Left kidney (tissue), 2 donors: ENCODE measurements around the gene MAD1L1. TPM values are rescaled to one million over a fixed set of nuclear protein-coding genes. Genes with fewer than 3 reads are reported as not detected.

Experiments used
- DNase-seq: peaks from one replicate; pipeline ENCODE4 v3.0.0-alpha.2; 2013
- polyA plus RNA-seq: library from polyadenylated mRNA; unstranded; fragments of 120-200 nt; gene quantifications from one replicate; pipeline ENCODE4 v1.2.1, GENCODE V29; 2013; ENCODE audit not compliant: insufficient read length

Gene MAD1L1
- polyA plus RNA-seq, 1 donor = 21.8 TPM

GRCh38 chr7:1787241-1787640 is 445.5 kb downstream of the MAD1L1 start:
- no peak for DNase-seq

GRCh38 chr7:1785839-1786238 is 446.9 kb downstream of the MAD1L1 start:
- DNase-seq = no peak

GRCh38 chr7:1781369-1781768 is 451.4 kb downstream of the MAD1L1 start:
- no peak for DNase-seq

DNA sequence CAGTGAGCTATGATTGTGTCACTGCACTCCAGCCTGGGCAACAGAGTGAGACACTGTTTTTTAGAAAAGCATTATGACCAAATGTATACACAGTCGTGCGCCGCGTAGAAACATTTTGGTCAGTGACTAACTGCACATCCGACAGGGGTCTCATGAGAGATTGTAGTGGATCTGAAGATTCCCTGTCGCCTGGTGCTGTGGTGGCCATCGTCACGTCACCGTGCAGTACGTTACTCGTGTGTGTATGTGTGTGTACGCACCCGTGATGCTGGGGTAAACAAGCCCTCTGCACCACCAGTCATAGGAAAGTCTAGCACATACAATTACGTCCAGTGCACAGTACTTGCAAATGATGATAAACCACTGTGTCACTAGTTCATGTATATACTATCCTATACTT is 453.3 kb downstream of the MAD1L1 start:
- no peak for DNase-seq

GRCh38 chr7:1777122-1777521 is 455.6 kb downstream of the MAD1L1 start:
- DNase-seq = no peak

- DNase-seq = no peak
Observed at GRCh38 chr7:1775389-1775788, 457.4 kb downstream of the MAD1L1 start.

DNA sequence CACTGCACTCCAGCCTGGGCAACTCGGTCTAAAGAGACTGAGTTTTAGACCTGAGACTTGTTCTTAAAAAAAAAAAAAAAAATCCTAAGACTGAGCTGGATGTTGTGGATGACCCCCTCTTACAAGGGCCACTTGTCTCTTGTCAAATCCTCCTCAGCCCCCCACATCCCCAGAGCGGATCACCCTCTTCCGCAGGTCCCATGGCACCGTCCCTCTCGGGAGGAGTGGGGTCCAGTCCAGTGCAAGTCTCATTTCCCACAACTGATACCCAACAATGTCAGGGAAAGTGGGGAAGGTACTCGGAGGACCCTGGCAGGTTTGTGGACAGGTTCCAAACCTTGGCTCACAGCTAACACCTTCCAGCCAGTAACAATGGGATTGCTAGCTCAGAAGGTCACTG is 462.4 kb downstream of the MAD1L1 start:
- DNase-seq = no peak

DNA sequence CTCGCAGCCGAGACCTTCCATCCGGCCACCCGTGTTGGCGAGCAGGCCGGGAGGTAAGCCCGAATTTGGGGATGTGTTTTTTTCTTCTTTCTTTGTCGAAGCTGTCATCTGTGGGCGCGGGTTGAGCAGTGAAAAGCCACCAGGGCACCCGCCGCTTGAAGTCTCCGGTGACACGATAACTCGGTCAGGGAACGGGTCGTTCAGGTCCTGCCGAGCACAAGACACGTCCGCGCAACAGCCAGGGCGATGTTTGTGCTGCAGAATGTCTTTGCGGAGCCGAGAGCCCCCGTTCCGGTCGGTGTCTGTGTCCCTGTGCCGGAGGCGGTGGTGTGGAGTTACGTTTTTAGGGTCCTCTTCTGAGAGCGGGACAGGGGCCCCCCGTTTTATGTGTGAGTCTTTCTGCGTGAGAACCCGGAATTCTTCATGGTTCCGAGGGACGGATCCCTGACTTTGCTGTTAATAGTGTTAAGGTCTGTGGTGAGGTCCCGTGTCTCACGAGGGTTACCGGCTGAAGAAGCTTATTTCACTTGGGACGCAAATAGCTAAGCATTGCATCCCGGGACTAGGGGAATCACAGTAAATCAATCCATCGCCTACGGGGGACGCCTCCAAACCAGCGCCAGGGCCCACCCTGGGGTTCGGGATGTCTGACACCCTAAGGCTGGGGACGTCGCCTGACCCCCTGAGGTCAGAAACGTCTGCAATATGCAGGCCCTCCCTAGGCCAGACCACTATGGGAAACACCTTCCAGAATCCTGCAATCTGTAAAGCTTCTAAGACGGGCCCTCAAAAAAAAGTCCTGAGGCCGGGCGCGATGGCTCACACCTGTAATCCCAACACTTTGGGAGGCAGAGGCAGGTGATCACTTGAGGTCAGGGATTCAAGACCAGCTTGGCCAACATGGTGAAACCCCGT is 463.2 kb downstream of the MAD1L1 start:
- no peak for DNase-seq

DNA sequence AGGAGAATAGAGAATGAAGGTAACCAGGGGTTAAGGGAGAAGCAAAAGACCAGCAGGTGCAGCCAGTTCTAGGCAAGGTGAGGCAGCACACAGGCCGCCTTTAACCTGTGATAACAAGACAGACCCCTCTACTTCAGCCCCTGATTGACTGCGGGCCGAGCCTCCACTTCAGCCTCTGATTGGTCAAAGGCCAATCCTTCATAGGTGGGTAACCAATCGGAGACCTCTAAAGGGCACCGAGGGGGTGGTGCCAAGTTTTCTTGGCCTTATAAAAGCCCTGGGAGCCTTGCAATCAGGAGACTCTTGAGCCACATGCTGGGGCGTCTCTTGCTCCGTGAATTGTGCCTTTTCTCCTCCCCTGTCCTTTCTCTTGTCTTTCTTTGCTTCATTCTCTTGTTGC is 463.9 kb downstream of the MAD1L1 start:
- DNase-seq = no peak

DNA sequence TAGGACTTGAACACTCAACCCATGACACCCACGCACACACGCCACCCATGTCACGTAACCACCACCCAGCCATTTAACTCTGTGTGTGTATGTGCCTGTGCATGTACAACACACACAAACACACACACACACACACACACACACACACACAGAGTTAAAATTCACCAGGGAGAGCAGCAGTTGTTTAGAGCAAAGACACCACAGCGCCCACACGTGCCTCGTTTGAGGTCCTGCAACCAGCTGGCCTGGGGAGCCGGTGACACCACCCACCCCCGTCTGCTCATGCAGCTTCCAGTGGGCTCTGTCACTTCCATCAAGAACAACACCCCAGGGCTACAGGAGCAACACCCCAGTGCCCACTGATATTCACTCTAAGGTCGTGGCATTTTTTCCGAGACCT is 465.2 kb downstream of the MAD1L1 start:
- DNase-seq = no peak

Other genes starting within 250 kb of the MAD1L1 start
- gene MRM2, start 9.3 kb upstream of the MAD1L1 start, polyA plus RNA-seq = 40.3 TPM
- gene NUDT1, start 9.3 kb upstream of the MAD1L1 start, polyA plus RNA-seq = 23.1 TPM
- gene SNX8, start 81.5 kb upstream of the MAD1L1 start, polyA plus RNA-seq = 38.8 TPM
- 187 TPM for gene EIF3B, start 121.9 kb upstream of the MAD1L1 start, polyA plus RNA-seq
- 8.9 TPM for gene CHST12, start 170.7 kb upstream of the MAD1L1 start, polyA plus RNA-seq
- gene GRIFIN, start 243.5 kb upstream of the MAD1L1 start, polyA plus RNA-seq = not detected